ENCODE results near the gene AADACL4. TPM values are rescaled to one million over a fixed set of nuclear protein-coding genes. Genes with fewer than 3 reads are reported as not detected.

Gene AADACL4
- total and polyA plus RNA-seq, 9 of the 15 experiments (the other 6 are each of a cell fraction or from before 2014, with no cell fraction given) = not detected

DNA sequence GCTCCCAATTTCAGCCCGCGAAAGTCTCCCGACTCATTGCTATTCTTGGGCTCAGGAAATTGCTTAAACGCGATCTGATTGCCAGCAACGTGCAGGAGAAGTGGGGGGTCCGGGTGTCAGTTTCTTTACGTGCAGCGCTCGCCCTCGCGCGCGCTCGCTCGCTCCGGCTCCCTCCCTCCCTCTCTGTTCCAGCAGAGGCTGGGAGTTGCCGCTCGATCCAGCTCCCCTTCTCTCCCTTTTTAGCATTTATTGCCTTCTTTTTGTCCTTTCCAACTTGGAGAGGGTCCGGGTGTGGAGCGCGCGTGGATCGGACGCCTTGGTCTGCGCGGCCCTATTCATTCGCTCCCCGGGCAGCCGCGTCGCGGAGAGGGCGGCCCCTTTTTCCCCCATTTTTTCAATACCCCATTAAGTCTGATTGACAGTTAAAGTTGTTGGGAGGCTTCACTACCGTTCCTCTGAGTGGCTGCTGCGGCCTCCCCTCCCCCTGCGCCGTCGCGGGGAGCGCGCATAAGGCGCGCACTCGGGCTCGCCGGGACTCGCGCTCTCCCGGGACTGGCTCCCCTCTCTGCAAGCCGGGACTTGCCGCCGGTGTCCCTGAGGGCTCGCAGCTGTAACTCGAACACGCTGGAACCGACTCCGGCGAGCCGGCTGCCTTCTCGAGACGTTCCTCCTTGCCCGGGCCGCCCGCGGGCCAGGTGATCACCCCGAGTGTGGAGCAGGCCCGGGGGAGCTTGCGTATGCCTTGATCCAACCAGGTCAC lies 25.8 kb upstream of the AADACL4 start, which contains the start of gene DHRS3 (continued):
- TF ChIP-seq MYNN (IDR thresholded peaks at IDR 0.05) (no peak), MYNN (CRISPR knock-in tag; IDR thresholded peaks at IDR 0.05) (no peak), ZBTB11 (CRISPR knock-in tag; IDR thresholded peaks at IDR 0.05) (peak in 1 of 3 experiments; percentile 51; a peak in 1 of 6 replicates), SMAD2 (IDR thresholded peaks at IDR 0.05; ENCODE audit: low read depth, low read length) (no peak), ATF7 (IDR thresholded peaks at IDR 0.05) (peak; percentile 61), ZNF398 (CRISPR knock-in tag; IDR thresholded peaks at IDR 0.05) (no peak), ZEB2 (IDR thresholded peaks at IDR 0.05) (no peak), BRD9 (IDR thresholded peaks at IDR 0.05; ENCODE audit: low read depth, partially characterized antibody) (peak; percentile 31), TEAD4 (IDR thresholded peaks at IDR 0.05; ENCODE audit: low read length) (no peak), TEAD4 (CRISPR knock-in tag; IDR thresholded peaks at IDR 0.05; ENCODE audit: borderline replicate concordance) (no peak), TBP (optimal IDR thresholded peaks at IDR 0.05; ENCODE audit: low read depth, low read length) (peak; percentile 69), E2F3 (CRISPR knock-in tag; IDR thresholded peaks at IDR 0.05) (0 out of 2 replicates have a peak, but pooled peaks have one; percentile 31), STAT5B (CRISPR knock-in tag; IDR thresholded peaks at IDR 0.05) (no peak), ZNF79 (CRISPR knock-in tag; IDR thresholded peaks at IDR 0.05; ENCODE audit: low read depth) (no peak)
- TF ChIP-seq, protein P1, sequence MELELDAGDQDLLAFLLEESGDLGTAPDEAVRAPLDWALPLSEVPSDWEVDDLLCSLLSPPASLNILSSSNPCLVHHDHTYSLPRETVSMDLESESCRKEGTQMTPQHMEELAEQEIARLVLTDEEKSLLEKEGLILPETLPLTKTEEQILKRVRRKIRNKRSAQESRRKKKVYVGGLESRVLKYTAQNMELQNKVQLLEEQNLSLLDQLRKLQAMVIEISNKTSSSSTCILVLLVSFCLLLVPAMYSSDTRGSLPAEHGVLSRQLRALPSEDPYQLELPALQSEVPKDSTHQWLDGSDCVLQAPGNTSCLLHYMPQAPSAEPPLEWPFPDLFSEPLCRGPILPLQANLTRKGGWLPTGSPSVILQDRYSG (tag; conservative IDR thresholded peaks at IDR 0.05; ENCODE audit: low read depth) = peak; percentile 58; the same call in 1 of the 2 replicates
- TF ChIP-seq, protein P2, sequence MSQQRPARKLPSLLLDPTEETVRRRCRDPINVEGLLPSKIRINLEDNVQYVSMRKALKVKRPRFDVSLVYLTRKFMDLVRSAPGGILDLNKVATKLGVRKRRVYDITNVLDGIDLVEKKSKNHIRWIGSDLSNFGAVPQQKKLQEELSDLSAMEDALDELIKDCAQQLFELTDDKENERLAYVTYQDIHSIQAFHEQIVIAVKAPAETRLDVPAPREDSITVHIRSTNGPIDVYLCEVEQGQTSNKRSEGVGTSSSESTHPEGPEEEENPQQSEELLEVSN (IDR thresholded peaks at IDR 0.05; ENCODE audit: borderline replicate concordance in 1 of 2, extremely low read depth in 1 of 2, insufficient read depth in 1 of 2, insufficient read length in 1 of 2, low read depth in 1 of 2, low read length in 1 of 2, poor library complexity in 1 of 2, severe bottlenecking in 1 of 2) = peak; percentile 6 to 74

Measured in K562 (cell line).